Esophagus squamous epithelium (tissue), 5 donors: Measurements from ENCODE around the gene RTP5. TPM values are rescaled to one million over a fixed set of nuclear protein-coding genes. Genes with fewer than 3 reads are reported as not detected.
"Not testable (repeated sequence)": the region's sequence is repeated elsewhere in the genome, so short reads cannot be mapped to it uniquely, and the experiment has no call there.

ENCODE experiments used
- DNase-seq: peaks from one replicate; lab custom pipeline; 2025; lab: John Stamatoyannopoulos, UW
- H3K27ac ChIP-seq, 4 donors: fragments of 200-600 bp; sonication (generic); one replicate each; pipeline ENCODE4 v1.5.1; 2016 to 2019; ENCODE audit warnings: mild to moderate bottlenecking in 1 of 4
- H3K27me3 ChIP-seq, 4 donors: fragments of 200-600 bp; sonication (generic); 1 replicate in 3 of 4; 2 replicates in 1 of 4; pipeline versions ENCODE4 v1.5.1 to v1.6.0; 2017 to 2021; ENCODE audit warnings: antibody characterized with exemption in 1 of 4
- H3K36me3 ChIP-seq, 3 donors: fragments of 200-600 bp; sonication (generic); one replicate each; pipeline ENCODE4 v1.5.1; 2016 to 2019
- H3K4me1 ChIP-seq, 3 donors: fragments of 200-600 bp; sonication (generic); one replicate each; pipeline ENCODE4 v1.5.1; 2017 to 2019
- H3K4me3 ChIP-seq, 4 donors: fragments of 200-600 bp; sonication (generic); 1 replicate in 3 of 4; 2 replicates in 1 of 4; pipeline ENCODE4 v1.5.1; 2016 to 2019; ENCODE audit warnings: mild to moderate bottlenecking in 2 of 4, moderate library complexity in 1 of 4
- H3K9me3 ChIP-seq, 3 donors: fragments of 200-600 bp; sonication (generic); one replicate each; pipeline ENCODE4 v1.5.1; 2016 to 2019
- POLR2A ChIP-seq, 4 donors: fragments of 450-650 bp; IDR thresholded peaks; one replicate each; pipeline ENCODE4 v1.6.1; 2017; ENCODE audit warnings: antibody characterized with exemption in 4 of 4, mild to moderate bottlenecking in 4 of 4, moderate library complexity in 3 of 4
- WGBS, 2 donors: methylation state at CpG; one replicate each; pipeline ENCODE4 v1.1.5; 2018; 5-methylcytosine and 5-hydroxymethylcytosine counted together
- intact Hi-C: fragments of 100-400 bp; cut with DNase I; formaldehyde crosslinking; loops from one replicate; pipeline ENCODE4 v1.15.0; 2022
- total RNA-seq, 4 donors: library from RNA; depleted of rRNA; stranded (reverse); fragments of >200 nt; gene quantifications; one replicate each; pipeline ENCODE4 v1.1.0, GENCODE V29; 2016
- TF ChIP-seq, protein P1 (sequence below), 6 experiments: fragments of 450-650 bp in 4 of 6; fragments of 200-600 bp in 2 of 6; sonication (generic) in 2 of 6; IDR thresholded peaks; one replicate each; pipeline ENCODE4 v1.5.1; 2016 to 2019; ENCODE audit warnings: antibody characterized with exemption in 6 of 6, mild to moderate bottlenecking in 4 of 6, moderate library complexity in 4 of 6
- donor health status: DM: yes; HTN: yes; CAD: no.

Gene RTP5
- total RNA-seq, 4 donors from 2014 or later: 0.12 to 0.19 TPM; not detected in 2

DNA sequence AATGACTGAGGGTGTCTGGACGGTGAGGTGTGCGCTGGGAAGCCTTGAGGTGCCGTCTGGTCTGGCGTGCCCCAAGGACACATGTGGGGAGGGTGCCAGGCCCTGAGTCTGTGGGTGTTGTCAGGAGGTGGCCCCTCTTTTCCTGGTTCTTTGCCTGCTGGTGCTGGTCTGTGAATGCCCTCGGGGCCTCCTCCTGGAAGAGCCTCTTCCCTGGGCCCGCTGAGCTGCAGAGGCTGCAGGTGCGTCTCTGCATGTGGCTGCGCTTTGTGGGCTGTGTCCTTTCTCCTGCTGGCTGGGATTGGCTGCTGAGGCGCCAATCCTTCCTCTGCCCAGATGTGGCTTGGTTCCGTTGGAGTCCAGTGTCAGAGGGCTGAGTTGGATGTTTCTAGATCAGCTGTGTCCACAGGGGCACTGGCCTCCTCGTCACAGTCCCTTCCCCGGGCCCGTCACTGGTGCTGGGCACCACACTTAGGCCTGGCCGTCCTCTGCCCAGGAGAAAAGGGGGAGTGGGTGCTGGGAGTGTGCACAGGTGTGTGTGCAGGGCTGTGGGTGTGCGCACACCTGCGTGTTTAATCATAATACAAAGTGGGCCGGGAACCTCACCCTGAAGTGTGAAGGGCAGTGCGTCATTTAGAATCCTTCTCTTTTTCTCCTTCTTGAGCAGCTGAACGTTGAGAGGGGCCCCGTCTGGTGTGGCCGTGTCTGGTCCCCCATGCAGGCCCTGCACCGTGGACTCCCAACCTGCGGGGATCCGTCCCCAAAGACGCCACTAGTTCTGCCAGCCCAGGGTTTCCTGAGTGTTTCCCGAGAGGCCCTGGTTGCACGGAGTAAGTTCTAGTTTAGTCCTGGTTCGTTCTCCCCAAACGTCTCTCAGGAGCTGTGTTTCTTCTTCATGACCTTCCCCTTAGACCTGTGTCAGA, 35.5 kb downstream of the RTP5 start:
- intact Hi-C loops: no loop called here
- Histone ChIP-seq H3K4me1 (peaks cover 0 to 22% (median 18%) of the 10 kb centered on the region in 3 donors), H3K4me3 (no peak overlapping the region), H3K27me3 (no peaks in the 10 kb centered on the region), H3K36me3 (no peaks in the 10 kb centered on the region), H3K9me3 (no peaks in the 10 kb centered on the region), H3K27ac (no peak overlapping the region)
- TF ChIP-seq POLR2A (IDR thresholded peaks at IDR 0.05): no peak
- TF ChIP-seq, protein P1, sequence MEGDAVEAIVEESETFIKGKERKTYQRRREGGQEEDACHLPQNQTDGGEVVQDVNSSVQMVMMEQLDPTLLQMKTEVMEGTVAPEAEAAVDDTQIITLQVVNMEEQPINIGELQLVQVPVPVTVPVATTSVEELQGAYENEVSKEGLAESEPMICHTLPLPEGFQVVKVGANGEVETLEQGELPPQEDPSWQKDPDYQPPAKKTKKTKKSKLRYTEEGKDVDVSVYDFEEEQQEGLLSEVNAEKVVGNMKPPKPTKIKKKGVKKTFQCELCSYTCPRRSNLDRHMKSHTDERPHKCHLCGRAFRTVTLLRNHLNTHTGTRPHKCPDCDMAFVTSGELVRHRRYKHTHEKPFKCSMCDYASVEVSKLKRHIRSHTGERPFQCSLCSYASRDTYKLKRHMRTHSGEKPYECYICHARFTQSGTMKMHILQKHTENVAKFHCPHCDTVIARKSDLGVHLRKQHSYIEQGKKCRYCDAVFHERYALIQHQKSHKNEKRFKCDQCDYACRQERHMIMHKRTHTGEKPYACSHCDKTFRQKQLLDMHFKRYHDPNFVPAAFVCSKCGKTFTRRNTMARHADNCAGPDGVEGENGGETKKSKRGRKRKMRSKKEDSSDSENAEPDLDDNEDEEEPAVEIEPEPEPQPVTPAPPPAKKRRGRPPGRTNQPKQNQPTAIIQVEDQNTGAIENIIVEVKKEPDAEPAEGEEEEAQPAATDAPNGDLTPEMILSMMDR (IDR thresholded peaks at IDR 0.05): no peak
- 81 to 92% methylated on average over 6 to 17 of the region's 29 CpGs for WGBS, 2 donors
- no peak for DNase-seq

- TF ChIP-seq, protein P1 (IDR thresholded peaks at IDR 0.05): no peak
- no peak for TF ChIP-seq POLR2A (IDR thresholded peaks at IDR 0.05)
- H3K27ac ChIP-seq: no peak overlapping the region
- H3K27me3 ChIP-seq: no peaks in the 10 kb centered on the region
- no peaks in the 10 kb centered on the region for H3K9me3 ChIP-seq
- H3K36me3 ChIP-seq: no peaks in the 10 kb centered on the region
- no peak for DNase-seq
- intact Hi-C loops: no loop called here
- H3K4me1 ChIP-seq: peaks cover 0 to 18% (median 14%) of the 10 kb centered on the region in 3 donors
- WGBS, 2 donors: 92% methylated on average over 6 of the region's 14 CpGs
- H3K4me3 ChIP-seq: no peak overlapping the region
These were observed 36.3 kb downstream of the RTP5 start for GRCh38 chr2:241905716-241906377.

GRCh38 chr2:241906378-241906770, 36.8 kb downstream of the RTP5 start:
- H3K27me3 ChIP-seq, H3K4me3 ChIP-seq, intact Hi-C loops, H3K27ac ChIP-seq, DNase-seq, H3K9me3 ChIP-seq, H3K36me3 ChIP-seq: not testable (repeated sequence)
- peaks cover 0 to 13% (median 10%) of the 10 kb centered on the region in 3 donors for H3K4me1 ChIP-seq
- 89 to 98% methylated on average over 5 of the region's 5 CpGs for WGBS, 2 donors

DNA sequence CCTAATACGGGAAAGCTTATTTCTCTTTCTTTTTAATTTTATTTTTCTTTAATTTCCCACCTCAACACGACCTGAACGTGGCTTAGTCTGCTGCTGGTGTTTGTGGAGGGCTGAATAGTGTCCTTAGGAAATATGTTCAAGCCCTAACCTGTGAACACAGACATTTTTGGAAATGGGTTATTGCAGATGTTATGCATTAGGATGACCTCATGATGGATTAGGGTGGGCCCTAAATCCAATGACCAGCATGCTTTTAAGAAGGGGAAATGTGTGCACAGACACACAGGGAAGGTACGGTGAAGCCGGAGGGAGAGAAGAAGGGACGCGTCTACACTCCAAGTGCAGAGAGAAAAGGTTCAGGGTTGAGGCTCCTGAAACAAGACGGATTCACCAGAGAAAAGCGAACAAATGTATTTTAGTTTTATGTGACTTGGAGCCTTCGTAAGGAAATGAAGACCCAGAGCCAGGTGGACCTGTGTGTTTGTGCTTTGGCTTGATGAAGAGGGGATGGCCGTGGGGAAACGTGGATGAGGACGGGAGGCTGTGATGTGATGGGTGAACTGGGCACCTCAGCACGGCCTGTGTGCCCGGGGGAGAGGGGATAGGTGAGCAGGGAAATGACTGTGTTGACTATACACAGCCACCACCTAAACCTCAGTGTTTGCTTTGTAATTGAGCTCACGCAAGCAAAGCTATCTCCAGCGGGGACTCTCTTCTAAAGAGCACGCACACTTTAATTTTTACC, 37.5 kb downstream of the RTP5 start:
- H3K27me3 ChIP-seq: no peaks in the 10 kb centered on the region
- no peak for DNase-seq
- intact Hi-C loops: no loop called here
- no peaks in the 10 kb centered on the region for H3K36me3 ChIP-seq
- peaks cover 0 to 7% (median 5%) of the 10 kb centered on the region in 3 donors for H3K4me1 ChIP-seq
- 84 to 88% methylated on average over 18 of the region's 18 CpGs for WGBS, 2 donors
- H3K27ac ChIP-seq: no peak overlapping the region
- no peak for TF ChIP-seq POLR2A (IDR thresholded peaks at IDR 0.05)
- TF ChIP-seq, protein P1 (IDR thresholded peaks at IDR 0.05): no peak
- no peaks in the 10 kb centered on the region for H3K9me3 ChIP-seq
- H3K4me3 ChIP-seq: no peak overlapping the region

DNA sequence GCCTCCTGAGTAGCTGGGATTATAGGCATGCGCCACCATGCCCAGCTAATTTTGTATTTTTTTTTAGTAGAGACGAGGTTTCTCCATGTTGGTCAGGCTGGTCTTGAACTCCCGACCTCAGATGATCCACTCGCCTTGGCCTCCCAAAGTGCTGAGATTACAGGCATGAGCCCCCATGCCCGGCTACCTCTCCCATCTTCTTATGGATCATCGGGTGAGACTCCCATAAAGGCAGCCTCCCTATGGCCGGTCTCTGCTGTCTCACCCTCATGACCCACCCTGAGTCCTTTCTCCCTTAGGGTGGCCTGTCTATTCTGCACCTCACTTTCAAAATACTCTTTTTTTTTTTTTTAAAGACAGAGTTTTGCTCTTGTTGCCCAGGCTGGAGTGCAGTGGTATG, 38.3 kb downstream of the RTP5 start:
- intact Hi-C loops, DNase-seq, H3K4me3 ChIP-seq, H3K27ac ChIP-seq, H3K4me1 ChIP-seq, H3K36me3 ChIP-seq, H3K27me3 ChIP-seq, H3K9me3 ChIP-seq: not testable (repeated sequence)
- WGBS, 2 donors: 93 to 97% methylated on average over 7 of the region's 7 CpGs
